ENCODE measurements around the gene XRCC4. TPM values are rescaled to one million over a fixed set of nuclear protein-coding genes. Genes with fewer than 3 reads are reported as not detected.

The XRCC4 gene
- total and polyA plus RNA-seq, 2 of the 8 experiments (the other 6 are each of a cell fraction or from before 2014, with no cell fraction given) = 3.0 to 8.3 TPM

DNA sequence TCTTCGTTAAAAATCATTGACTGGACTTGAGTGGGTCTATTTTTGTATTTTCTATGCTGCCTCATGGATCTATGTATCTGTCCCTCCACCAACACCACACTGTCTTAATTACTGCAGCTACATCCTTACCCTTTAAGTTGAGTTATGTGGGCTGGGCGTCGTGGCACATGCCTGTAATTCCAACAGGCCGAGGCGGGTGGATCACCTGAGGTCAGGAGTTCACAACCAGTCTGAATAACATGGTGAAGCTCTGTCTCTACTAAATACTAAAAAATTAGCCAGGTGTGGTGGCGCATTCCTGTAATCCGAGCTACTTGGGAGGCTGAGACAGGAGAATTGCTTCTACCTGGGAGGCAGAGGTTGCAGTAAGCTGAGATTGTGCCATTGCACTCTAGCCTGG lies 48.2 kb downstream of the XRCC4 start (continued):
- no peak for TF ChIP-seq BCL11A (IDR thresholded peaks at IDR 0.05; ENCODE audit: low read depth in 2 of 2, low read length in 2 of 2)

DNA sequence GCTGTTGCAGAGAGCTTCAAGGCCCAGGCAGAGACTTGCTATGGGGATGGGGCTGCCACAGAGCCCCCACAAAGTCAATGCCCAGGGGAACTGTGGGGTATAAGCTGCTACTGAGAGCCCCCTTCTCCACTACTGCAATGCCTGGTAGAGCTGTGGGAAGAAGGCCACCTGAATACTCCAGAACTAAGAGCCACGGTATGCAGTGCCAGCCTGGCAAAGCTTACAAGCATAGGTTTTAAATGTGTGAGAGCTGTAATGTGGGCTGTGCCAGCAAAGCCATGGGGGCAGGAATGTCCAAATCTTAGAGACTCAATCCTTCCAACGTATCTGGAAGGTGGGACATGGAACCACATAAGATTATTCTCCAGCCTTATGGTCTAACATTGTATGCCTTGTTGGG lies 49.2 kb downstream of the XRCC4 start:
- no peaks in the 10 kb centered on the region for H3K9me3 ChIP-seq (ENCODE audit: insufficient read depth in 2 of 2, low read depth in 1 of 2, low read length in 1 of 2)
- H3K27me3 ChIP-seq (replicated peaks in 1 of 4; ENCODE audit: control insufficient read depth in 3 of 4, extremely low read depth in 1 of 4, insufficient read depth in 3 of 4, low read length in 3 of 4) = no peaks in the 10 kb centered on the region
- H4K8ac ChIP-seq (ENCODE audit: extremely low read depth, insufficient read depth, low read length) = no peak overlapping the region
- no peak overlapping the region for H2BK5ac ChIP-seq (ENCODE audit: low read depth, low read length)
- FAIRE-seq (no peak), DNase-seq (ENCODE audit: low read depth in 1 of 2, low spot score in 2 of 2) (no peak)
- H3K4me3 ChIP-seq (ENCODE audit: extremely low read depth in 1 of 4, insufficient read depth in 2 of 4, low read depth in 3 of 4, low read length in 4 of 4) = no peak overlapping the region
- H3K14ac ChIP-seq (ENCODE audit: insufficient read length) = no peak overlapping the region
- H3K79me1 ChIP-seq (ENCODE audit: low read depth, low read length) = no peaks in the 10 kb centered on the region
- H3K79me2 ChIP-seq (ENCODE audit: control insufficient read depth in 1 of 2, insufficient read depth in 2 of 2, low read length in 2 of 2) = no peaks in the 10 kb centered on the region
- no peaks in the 10 kb centered on the region for H3K23me2 ChIP-seq (ENCODE audit: low read depth, low read length)
- ChIA-PET CTCF (ENCODE audit: partially characterized antibody) (no interaction called here), POLR2A (ENCODE audit: partially characterized antibody) (no interaction called here)
- H3K4ac ChIP-seq (replicated peaks; ENCODE audit: insufficient read length, low read depth, low read length) = no peak overlapping the region
- H2AFZ ChIP-seq (ENCODE audit: low read length) = no peak overlapping the region
- no peak overlapping the region for H3K4me2 ChIP-seq (ENCODE audit: insufficient read depth in 1 of 2, low read depth in 2 of 2, low read length in 2 of 2)
- no peak overlapping the region for H3K27ac ChIP-seq (ENCODE audit: low read depth, low read length)
- no peak overlapping the region for H3K9ac ChIP-seq (replicated peaks in 1 of 4; ENCODE audit: extremely low read depth in 1 of 4, low read depth in 3 of 4, low read length in 3 of 4)
- 47% methylated on average over 2 of the region's 2 CpGs; no CpG with 5 or more reads in 1 of the 2 experiments for WGBS, 2 experiments (ENCODE audit: extremely low coverage in 1 of 2, insufficient coverage in 1 of 2, insufficient read length in 1 of 2, insufficient replicate concordance in 2 of 2, low coverage in 1 of 2, low lambda C conversion rate in 2 of 2, missing lambda C conversion rate in 1 of 2)
- H4K91ac ChIP-seq (replicated peaks; ENCODE audit: insufficient read length, low read length) = no peak overlapping the region
- H3K18ac ChIP-seq (ENCODE audit: extremely low read depth, low read length) = no peak overlapping the region
- TF ChIP-seq TAF1 (IDR thresholded peaks at IDR 0.05; ENCODE audit: low read depth, low read length) (no peak), KDM4A (IDR thresholded peaks at IDR 0.05; ENCODE audit: low read depth, low read length, severe bottlenecking) (no peak), CREB1 (IDR thresholded peaks at IDR 0.05) (no peak)
- H3K23ac ChIP-seq (ENCODE audit: insufficient read length) = no peak overlapping the region
- H3K56ac ChIP-seq (replicated peaks; ENCODE audit: insufficient read length, low read depth, low read length) = no peak overlapping the region
- no peak overlapping the region for H2BK12ac ChIP-seq (ENCODE audit: low read depth, low read length)
- no peak overlapping the region for H4K5ac ChIP-seq (ENCODE audit: insufficient read length, low read depth, low read length)
- H3K4me1 ChIP-seq (replicated peaks in 1 of 4; ENCODE audit: control insufficient read depth in 3 of 4, insufficient read depth in 4 of 4, low read length in 3 of 4) = no peaks in the 10 kb centered on the region
- no peak overlapping the region for H2BK120ac ChIP-seq (replicated peaks; ENCODE audit: low read depth, low read length)
- H3K36me3 ChIP-seq (ENCODE audit: control insufficient read depth in 2 of 4, insufficient read depth in 4 of 4, low read length in 3 of 4) = no peaks in the 10 kb centered on the region
- no peak overlapping the region for H2BK15ac ChIP-seq (ENCODE audit: low read length)
- no peaks in the 10 kb centered on the region for H4K20me1 ChIP-seq (replicated peaks in 1 of 2; ENCODE audit: control insufficient read depth in 1 of 2, insufficient read depth in 2 of 2, low read length in 2 of 2)
- H2AK5ac ChIP-seq (ENCODE audit: low read depth, low read length) = no peak overlapping the region
- no peak overlapping the region for H2BK20ac ChIP-seq (ENCODE audit: low read length)
